ENCODE data around the gene CCDC122.

Gene CCDC122

GRCh38 chr13:43865892-43866291 is 13.6 kb downstream of the CCDC122 start:
- CTCF ChIA-PET, result no interaction called here
- TF ChIP-seq CTCF (IDR thresholded peaks at IDR 0.05; ENCODE audit: control extremely low read depth, extremely low read depth, low read depth, missing control alignments), result no peak
- POLR2A ChIA-PET, result no interaction called here
- no peak for DNase-seq (ENCODE audit: extremely low spot score)

- ChIA-PET POLR2A (no interaction called here), CTCF (no interaction called here)
- no peak for DNase-seq (ENCODE audit: extremely low spot score)
- no peak for TF ChIP-seq CTCF (IDR thresholded peaks at IDR 0.05; ENCODE audit: control extremely low read depth, extremely low read depth, low read depth, missing control alignments)
Observed at GRCh38 chr13:43864921-43865320, 14.6 kb downstream of the CCDC122 start.

GRCh38 chr13:43861863-43862262 is 17.7 kb downstream of the CCDC122 start:
- TF ChIP-seq CTCF (IDR thresholded peaks at IDR 0.05; ENCODE audit: control extremely low read depth, extremely low read depth, low read depth, missing control alignments), result no peak
- CTCF ChIA-PET, result interaction anchor here (1.0 to 1.9 kb wide), 3 partner anchors 10 to 14 kb away, joined by 3 to 5 read pairs (median 4); no protein-coding TSS in a partner anchor
- no peak for DNase-seq (ENCODE audit: extremely low spot score)
- POLR2A ChIA-PET, result no interaction called here

- CTCF ChIA-PET, result interaction anchor here (1.5 to 1.6 kb wide), 2 partner anchors 8 to 14 kb away, joined by 3 to 4 read pairs; no protein-coding TSS in a partner anchor
- TF ChIP-seq CTCF (IDR thresholded peaks at IDR 0.05; ENCODE audit: control extremely low read depth, extremely low read depth, low read depth, missing control alignments), result no peak
- DNase-seq (ENCODE audit: extremely low spot score), result no peak
- POLR2A ChIA-PET, result no interaction called here
Observed at GRCh38 chr13:43852923-43853404, 26.6 kb downstream of the CCDC122 start.

GRCh38 chr13:43850873-43851272 is 28.7 kb downstream of the CCDC122 start:
- CTCF ChIA-PET, result no interaction called here
- no peak for DNase-seq (ENCODE audit: extremely low spot score)
- POLR2A ChIA-PET, result no interaction called here
- TF ChIP-seq CTCF (IDR thresholded peaks at IDR 0.05; ENCODE audit: control extremely low read depth, extremely low read depth, low read depth, missing control alignments), result no peak

- no peak for DNase-seq (ENCODE audit: extremely low spot score)
- POLR2A ChIA-PET, result no interaction called here
- no peak for TF ChIP-seq CTCF (IDR thresholded peaks at IDR 0.05; ENCODE audit: control extremely low read depth, extremely low read depth, low read depth, missing control alignments)
- CTCF ChIA-PET, result interaction anchor here (0.9 to 2.1 kb wide), 3 partner anchors 13 to 1253 kb away, joined by 3 to 9 read pairs (median 5); no protein-coding TSS in a partner anchor
Observed at GRCh38 chr13:43848001-43848649, 31.4 kb downstream of the CCDC122 start.

All from GM10248 (cell line).